GOT3 (cell line): ENCODE results near the gene CLDN6.

ENCODE experiments used
- DNase-seq: peaks from one replicate; lab custom pipeline; 2025; ENCODE audit warnings: mixed read lengths; lab: John Stamatoyannopoulos, UW

CLDN6 gene

DNA sequence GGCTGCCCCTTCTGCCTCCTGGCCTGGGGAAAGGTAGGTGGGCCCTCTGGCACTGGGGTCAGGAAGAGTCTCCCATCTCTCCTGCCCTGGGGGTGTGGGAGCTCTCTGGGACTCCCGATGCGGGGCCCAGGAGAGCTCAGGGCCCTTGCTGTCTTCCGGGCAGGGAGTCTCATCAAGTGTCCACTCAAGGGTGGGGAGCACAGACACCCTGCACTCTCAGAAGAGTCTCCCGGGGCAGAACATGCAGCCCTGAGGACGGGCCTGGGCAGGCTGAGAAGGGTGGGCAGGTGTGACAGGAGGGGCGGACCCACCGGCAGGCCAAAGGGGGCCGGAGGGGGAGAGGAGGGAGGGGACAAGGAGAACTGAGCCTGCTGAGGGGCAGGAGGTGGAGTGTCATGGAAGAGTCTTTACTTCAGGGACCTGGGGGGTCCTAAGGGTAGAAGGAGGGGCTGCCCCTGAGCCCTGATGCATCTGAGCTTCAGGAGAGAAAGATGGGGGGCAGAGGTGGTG is 29.3 kb downstream of the CLDN6 start:
- DNase-seq = no peak

DNA sequence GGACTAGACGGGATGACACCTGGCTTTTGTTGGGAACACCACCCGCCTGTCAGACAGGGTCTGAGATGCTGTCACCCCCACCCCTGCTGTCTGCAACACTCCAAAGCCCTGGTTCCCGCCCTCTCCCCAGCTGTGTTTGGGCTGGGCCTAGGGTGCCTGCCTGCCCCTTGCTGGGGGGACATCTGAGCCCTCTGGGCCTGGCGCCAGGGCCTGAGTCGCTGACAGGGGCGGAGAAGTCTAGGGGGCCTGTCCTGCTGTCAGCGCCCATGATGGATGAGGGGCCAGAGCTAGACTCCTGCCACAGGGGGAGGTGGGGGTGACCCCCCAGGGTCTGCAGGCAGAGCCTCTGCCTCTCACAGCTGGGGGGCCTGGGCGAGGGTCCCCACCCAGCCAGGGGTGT is 30.1 kb downstream of the CLDN6 start:
- no peak for DNase-seq

DNA sequence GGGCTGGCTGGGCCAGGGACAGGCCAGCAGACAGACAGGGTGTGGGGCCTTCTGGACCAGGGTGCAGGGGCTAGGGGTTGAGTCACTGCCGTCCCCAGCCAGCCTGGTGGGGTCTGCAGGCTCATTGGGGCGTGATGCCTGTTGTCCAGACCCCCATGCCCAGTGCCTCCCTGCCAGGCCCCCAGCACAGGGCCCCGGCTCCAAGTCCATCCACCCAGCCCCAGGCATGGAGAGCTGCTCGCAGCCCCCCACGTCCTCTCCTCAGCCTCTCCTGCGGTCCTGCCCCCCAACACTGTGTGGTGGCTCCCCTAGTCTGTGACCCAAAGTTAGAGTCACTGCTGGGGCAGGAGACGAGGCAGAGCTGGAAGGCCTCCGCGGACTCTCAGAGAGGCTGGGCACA is 30.7 kb downstream of the CLDN6 start:
- no peak for DNase-seq

DNA sequence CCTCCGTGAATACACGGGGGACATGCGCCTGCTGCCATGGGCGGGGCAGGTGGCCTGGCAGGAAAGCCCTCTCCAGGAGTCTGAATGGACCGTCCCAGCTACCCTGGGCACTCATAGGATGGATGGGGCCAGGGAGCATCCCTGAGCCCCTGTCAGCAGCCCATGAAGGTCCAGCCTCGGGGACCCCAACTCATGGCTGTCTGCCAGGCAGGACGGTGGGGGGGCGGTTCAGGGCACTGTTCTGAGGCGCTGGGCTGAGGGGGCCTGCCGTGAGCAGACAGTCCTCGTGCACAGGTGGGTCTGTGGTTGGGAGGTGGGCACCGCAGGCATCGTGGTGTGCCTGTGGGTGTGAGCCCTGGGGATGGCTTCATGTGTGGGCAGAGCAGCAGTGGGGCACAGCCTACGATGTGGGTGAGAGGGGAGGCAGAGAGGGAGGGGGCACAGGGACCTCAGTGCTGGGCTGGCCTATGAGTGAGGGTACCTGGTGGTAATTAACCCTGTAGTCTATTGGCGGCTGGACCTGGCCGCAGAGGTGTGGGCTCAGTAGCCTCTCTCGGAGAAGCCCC is 31.3 kb downstream of the CLDN6 start:
- no peak for DNase-seq

DNA sequence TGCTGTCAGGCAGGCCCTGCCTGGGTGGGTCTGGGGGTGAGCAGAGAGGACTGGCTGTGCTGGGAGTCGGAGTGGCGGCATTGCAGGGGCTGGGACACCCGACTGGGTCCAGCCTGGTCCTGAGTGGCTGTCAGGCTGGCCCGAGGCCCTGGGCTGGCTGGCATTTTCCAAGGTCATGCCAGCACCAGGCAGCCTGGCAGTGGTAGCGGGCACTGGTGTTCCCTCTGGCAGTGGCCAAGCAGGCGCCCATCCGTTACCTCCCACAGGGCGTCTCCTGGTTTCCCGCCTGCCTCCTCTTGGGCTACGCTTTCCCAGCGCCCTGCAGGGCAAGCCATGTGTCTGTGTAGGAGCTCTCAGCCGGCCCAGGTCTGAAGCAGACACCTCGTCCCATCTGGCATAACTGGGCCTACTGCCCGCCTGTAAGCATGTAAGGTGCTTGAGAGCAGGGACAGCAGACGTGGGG is 32.1 kb downstream of the CLDN6 start:
- DNase-seq = no peak

DNA sequence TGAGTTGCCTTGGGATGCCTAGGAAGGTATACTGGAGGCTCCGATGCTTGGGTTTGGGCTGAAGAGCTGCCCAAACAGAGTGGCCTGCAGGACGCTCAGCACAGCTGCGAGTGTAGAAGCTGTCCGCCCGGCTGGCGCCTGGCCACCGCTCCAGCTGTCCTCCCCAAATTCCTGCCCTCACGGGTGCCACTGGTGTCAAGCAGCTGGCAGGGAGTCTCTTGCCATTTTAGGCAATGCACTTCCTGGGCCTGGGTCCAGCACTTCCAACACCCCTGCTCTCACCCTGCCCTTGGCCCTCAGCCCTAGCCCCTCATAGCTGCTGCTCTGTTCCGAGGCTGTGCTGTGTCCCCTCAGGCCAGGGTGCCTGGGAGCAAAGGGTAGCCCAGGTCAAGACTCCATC is 32.5 kb downstream of the CLDN6 start:
- DNase-seq = no peak

DNA sequence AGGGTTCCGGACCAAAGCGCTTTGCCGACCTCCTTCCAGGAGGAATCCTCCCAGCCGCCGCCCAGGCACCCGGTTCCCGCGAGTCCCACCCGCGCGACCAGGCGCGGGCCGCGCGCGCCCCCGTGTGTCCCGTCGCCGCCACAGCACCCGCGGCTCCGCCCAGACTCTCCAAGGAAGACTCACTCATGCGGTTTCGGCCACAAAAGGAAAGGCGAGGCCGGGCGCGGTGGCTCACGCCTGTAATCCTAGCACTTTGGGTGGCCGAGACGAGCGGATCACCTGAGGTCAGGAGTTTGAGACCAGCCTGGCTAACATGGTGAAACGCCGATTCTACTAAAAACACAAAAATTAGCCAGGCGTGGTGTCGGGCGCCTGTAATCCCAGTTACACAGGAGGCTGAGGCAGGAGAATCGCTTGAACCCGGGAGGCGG is 34.3 kb downstream of the CLDN6 start:
- peak; percentile 52 for DNase-seq

DNA sequence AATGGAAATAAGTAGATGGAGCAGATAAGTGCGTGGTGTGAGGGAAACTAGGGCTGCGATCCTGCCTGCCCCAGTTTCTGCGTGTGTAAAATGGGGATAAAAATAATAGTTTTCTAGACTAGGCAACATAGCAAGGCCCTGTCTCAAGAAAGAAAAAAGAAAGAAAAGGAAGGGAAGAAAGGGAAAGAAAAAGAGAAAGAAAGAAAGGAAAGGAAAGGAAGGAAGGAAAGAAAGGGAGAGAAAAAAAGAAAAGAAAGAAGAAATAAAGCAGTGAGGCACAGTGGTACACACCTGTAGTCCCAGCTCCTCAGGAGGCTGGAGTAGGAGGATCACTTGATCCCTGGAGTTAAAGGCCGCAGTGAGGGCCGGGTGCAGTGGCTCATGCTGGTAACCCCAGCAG is 35.6 kb downstream of the CLDN6 start:
- no peak for DNase-seq

DNA sequence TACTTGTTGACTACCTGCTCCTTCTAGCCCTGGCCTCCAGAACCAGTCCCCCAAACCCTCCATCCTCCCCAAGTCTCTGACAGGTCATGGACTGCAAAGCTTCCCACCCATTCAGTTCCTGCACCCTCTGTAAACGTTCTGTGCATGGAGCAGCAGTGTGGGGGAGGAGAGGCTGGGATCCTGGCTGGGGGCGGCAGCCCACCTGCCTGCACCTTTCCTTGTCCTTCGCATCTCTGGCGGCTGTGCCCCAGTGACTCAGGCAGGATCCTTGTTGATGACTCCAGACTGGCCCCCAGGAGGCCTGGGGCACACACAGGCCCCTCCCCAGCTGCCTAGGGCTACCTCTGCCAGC is 36.1 kb downstream of the CLDN6 start:
- DNase-seq = no peak

DNA sequence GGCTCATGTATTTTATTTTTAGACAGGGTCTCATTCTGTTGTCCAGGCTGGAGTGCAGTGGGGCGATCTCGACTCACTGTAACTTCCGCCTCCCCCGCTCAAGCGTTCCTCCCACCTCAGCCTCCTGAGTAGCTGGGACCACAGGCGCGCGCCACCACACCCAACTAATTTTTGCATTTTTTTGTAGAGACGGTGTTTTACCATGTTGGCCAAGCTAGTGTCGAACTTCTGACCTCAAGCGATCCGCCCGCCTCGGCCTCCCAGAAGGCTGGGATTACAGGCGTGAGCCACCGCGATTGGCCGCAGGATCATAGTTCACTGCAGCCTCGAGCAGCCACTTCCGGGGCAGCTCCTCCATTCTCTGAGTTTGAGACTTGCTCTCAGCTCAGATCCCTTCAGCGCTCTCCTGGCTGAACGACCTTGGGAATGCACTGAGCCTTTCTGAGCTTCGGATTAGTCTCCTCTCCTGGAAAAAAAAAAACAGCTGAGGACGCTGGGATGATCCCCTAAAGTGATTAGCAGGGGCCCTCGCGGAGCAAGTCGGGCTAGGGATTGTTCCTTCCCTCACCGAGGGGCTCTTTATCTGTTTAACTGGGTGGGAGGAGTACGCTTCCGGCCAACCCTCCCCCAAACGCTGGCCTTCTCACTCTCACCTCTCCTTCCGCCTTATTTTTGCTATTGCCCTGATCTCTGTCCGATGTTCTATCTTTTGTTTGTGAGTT is 36.6 kb downstream of the CLDN6 start:
- DNase-seq = no peak

DNA sequence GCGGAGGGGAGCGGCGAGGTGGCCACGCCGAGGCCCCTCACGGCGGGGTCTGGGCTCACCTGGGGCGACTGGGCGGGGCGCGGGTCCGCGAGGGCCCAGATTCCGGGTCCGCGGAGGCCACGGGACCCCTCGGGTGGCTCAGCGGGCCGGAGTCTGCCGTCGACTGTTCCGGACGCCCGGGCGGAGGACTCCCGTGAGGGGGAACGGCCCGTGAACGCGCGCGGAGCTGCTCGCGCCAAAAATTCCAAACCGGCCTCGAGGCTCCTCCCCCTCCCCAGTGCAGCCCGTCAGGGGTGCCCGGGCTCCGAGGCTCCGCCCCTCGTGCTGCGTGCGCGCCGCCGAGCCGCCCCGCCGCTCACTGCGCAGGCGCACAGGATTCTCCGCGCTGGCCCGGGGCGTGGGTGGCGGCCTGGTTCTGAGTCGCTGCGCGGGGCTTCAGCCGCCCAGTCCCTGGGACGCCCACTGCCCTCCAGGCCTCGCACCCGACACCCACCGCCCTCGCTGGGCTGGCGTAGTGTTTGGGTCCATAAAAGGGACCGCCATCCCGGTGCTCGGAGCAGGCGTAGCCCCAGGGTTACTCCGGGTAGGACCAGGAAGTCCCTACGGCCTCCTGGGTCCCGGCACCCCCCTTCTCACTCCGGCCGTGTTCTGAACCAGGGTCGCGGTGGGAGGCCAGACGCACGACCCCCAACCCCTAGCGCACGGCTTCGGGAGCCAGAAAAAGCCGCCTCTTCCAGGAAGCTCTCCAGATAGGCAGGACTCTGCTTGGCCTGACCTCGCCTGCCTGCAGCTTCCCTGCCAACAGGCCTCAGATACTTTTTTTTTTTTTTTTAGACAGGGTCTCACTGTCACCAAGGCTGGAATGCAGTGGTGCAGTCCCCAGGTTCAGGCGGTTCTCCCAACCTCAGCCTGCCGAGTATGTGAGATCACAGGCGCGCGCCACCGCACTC is 37.5 kb downstream of the CLDN6 start, which contains the start of gene PKMYT1:
Gene PKMYT1, minus strand, starts transcription at position 220 of the 950 bp plus-strand sequence. CDS start 789 bp downstream, outside the sequence.
- DNase-seq = peak; percentile 87

DNA sequence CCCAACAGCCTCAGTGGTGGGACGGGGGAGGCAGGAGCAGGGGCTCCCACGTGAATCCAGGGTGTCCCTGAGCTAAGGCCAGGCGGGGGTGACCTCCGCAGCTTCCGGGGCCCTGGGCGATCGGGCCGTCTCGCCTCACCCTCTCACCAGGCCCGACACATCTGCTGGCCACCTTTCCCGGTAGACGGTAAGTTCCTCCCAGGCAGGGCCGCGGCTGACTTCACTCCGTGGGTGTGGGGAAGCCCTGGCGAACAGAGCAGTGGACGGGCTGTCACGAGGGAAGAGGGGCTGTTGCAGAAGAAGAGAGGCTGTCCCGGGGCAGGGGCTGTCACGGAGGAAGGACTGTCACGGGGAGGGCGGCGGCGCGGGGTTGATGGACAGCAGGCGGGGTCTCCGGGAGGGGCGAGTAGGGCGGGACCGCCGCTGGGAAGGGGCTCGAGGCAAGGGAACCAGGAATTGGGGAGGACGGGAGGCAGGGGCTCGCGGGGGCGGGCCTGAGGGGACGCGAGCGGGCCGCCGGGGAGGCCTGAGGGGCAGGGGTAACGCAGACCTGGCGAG is 38.2 kb downstream of the CLDN6 start:
- DNase-seq = no peak

DNA sequence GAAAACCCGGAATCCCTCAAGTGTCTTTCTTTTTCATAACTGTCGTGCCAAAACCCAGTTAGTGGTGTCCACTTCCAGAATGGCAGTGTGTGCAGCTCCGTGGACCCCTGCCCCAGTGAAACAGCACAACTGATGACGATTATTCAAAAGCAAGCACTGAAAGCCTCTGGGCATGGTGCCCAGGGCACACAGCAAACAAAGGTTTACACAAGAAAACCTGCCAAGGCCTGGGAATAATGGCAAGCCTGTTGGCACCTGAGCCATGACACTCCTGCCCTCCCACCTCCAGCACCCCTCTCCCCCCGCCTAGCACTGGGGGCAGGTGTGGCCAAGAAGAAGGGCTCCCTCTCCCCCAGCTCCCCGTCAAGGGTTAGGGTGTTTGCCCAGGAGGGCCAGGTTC is 40.5 kb downstream of the CLDN6 start:
- DNase-seq = no peak

DNA sequence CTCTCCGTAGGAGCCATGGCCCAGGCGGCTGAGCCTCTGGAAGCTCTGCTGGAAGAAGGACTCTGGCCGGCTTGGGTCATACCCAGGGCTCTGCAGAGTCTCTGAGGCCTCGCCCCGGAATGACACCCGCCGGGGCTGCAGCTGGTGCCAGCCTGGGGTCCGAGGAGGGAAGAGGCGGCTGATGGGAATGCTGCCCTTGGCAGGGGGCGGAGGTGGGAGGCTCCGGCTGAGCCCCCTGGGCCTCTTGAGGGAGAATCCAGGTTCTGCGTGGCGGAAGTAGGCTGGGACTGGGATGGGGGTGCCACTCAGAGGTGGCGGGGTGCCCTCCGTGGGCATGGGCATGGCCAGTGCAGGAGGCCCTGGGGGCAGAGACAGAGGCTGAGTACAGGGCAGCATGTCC is 41.3 kb downstream of the CLDN6 start:
- no peak for DNase-seq

DNA sequence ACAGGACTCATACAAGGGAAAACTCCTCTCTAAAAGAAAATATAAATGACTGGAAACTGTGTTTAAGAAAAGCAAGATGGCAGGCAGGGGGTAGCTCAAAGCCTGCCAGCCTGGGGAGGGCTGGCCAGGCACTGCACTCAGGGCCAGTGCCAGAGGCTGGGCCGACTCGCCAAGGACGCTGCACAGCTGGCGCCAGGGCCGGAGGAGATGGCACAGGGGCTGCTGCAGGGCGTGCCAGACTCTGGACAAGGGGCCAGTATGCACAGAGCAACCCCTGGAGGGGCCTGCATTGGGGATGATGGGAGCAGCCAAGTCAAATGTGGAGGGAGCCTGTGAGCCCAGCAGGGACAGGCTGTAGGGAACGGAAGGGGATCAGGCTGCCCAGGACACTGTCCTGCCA is 41.8 kb downstream of the CLDN6 start:
- DNase-seq = no peak

DNA sequence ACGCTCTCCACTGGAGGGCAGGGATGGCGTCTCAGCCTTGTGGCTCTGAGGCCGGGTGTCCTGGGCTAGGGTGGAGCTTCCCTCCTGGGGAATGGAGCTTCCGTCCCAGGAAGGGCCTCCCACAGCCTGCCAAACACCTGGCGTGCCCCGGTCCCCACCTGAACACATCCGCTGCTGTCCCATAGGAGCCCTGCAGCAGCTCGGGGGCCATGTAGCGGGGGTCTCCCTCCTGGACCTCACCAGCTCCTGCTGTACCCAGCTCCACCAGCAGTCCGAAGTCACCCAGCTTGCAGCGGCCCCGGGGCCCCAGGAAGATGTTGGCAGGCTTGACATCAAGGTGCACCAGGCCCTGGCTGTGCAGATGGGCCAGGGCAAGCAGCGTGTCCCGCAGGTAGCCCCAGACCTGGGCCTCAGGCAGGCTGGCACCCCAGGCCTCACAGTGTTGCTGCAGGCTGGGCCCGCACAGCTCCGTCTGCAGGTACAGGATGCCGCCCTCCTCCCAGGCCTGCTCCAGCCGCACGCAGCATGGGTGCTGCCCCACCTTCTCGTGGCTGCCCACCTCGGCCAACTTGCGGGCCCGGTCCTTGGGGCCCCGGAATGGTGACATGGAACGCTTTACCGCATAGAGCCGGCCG is 42.7 kb downstream of the CLDN6 start:
- DNase-seq = no peak

DNA sequence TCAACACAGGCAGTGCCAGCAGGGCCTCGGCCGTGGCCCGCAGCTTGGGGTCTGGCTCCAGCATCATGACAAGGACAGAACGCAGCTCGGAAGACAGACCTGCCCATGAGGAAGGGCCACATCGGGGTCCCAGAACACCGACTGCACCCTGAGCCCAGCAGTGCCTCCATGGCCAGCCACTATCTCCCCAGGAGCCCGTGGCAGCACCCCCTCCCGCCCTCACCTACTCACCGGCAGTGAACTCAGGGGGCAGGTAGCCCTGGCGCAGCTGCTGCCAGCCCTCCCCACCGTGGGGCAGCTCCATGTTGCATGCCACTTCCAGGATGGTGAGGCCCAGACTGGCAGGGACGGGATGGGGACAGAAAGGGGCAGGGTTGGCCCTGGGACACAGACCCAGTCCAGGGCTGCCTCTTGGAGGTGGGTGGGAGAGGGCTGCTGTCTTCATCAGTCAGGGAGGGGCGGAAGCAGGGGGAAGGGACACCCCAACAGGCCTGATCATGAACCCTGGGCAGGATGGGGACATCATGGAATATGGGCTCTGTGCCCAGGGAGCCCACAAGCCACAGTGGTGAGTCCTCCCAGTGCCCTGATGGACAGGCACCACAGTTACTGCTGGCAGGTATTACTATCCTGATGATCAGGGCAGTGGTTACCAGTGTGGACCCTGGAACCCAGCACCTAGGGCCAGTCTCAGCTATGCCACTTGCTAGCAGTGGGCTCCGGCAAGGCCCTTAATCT is 43.5 kb downstream of the CLDN6 start:
- DNase-seq = no peak

DNA sequence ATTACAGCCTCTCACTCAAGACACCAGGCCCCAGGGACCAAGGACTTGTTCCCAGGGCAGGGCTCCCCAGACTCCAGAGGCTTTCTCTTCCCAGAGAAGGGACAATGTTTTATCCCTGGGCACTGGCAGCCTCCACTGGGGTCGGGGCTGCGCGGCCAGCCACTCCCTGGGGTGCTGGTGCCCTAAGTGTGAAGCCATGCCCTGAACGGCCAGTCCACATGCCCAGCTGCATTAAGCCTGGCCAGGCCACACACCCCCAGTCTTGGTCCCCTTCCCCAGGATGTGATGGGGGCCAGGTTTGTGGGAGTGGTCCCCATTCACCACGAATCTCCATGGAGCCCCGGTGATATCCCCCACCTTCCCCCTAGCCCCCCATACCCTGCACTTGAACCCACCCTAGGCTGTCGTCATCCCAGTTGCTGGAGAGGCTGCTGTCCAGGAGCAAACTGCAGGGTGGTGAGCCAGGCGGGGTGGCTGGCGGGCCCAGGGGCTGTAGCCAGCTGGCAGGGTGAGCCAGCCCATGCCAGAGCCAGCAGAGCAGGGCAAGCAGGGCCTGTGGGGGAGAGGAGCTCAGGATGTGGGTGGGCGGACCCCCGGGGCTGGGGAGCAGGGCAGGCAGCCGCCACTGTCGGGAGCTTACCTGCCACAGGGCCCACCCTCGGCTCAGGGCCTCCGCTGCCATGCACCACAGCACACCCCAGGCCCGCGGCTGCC is 44.2 kb downstream of the CLDN6 start:
- DNase-seq = no peak

DNA sequence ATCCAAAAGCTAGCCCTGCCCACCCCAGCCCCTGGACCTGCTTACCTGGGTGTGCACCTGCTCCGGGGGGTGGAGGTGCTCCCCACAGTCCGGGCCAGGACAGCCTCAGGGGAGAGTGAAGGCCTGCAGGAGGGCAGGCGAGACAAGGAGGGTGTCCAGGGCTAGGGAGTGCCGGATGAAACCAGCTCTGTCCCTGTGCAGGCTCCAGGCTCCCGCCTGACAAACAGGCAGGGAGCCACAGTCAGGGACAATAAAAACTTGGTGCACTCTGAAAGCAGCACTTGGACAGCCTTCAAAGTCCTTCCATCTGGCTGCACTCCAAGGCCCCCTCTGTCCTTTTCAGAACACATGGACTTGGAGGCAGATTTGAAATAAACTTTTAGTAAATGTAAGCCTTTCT is 44.9 kb downstream of the CLDN6 start:
- no peak for DNase-seq
